Measurements from ENCODE around the gene NCK2. TPM values are rescaled to one million over a fixed set of nuclear protein-coding genes. Genes with fewer than 3 reads are reported as not detected.
"Not testable (repeated sequence)": the region's sequence is repeated elsewhere in the genome, so short reads cannot be mapped to it uniquely, and the experiment has no call there.

Gene NCK2
- total RNA-seq, 2 experiments from 2014 or later, result 51.6 to 54.1 TPM

DNA sequence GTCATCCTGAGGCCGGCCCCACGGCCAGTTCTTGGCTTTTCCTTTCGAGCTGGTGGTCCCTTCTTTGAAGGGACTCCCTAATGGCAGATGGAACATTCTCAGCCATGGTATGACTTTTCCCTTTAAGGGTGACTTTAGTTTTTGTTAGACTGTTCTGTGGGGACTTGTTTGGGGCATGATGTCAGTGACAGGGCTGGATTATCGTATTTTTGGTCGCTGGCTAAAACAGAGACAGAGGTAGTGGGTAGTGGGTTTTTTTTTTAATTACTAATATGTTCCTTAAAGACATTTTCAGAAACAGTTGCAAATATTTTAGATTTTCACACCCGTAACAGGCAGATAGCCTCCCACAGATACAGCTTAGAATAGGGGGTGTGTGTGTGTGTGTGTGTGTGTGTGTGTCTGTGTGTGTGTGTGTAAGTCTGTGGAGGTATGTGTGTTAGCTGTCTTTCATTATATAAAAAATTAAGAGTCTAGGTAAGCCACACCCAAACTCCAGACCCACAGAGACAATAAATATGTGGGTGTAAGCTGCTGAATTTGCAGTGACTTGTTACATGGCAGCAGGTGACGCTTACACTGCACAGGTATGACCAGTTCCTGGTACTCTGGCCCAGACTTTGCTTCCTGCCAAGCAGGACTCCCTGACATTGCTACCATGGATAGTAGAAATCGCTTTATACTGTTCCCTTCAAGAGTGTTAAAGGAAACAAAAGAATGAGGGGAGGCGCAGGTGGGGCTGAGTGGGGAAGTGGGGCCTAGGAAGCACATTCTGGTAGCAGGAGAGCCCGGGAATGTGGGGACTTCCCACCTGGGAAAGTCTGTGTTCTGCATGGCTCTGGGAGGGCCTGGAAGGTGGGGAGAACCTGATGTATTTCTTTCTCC, 20.9 kb downstream of the NCK2 start:
- Mint-ChIP-seq H3K36me3 (peaks cover 28% of the 10 kb centered on the region), H3K27ac (peak overlapping the region; percentile 50), H3K9me3 (ENCODE audit: low read depth) (no peaks in the 10 kb centered on the region), H3K4me3 (no peak overlapping the region), H3K27me3 (no peaks in the 10 kb centered on the region), H3K4me1 (peaks cover 66% of the 10 kb centered on the region)
- ATAC-seq (no peak), DNase-seq (no peak)
- CTCF ChIA-PET, result no interaction called here

DNA sequence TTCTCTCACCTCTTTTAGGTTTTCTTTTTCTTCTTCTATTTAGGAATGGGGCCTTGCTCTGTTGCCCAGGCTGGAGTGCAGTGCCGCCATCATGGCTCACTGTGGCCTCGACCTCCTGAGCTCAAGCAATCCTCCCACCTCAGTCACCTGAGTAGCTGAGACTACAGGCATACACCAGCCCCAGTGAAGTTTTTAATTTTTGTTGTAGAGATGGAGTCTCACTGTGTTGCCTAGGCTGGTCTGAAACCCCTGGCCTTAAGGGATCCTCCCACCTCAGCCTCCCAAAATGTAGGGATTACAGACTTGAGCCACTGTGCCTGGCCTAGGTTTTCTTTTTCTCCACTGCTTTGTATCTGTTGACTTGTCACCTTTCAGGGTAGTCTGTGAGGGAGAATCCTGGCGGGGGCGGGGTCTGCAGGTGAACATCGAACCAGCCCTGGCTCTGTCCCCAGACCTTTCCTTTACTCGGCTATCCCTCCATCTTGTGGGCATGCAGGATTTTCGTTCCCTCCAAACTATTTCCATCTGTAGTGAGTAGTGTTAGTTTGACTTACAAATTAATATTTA, 21.7 kb downstream of the NCK2 start:
- Mint-ChIP-seq H3K27ac (no peak overlapping the region), H3K36me3 (peaks cover 28% of the 10 kb centered on the region), H3K9me3 (ENCODE audit: low read depth) (no peaks in the 10 kb centered on the region), H3K4me3 (no peak overlapping the region), H3K4me1 (peaks cover 60% of the 10 kb centered on the region), H3K27me3 (no peaks in the 10 kb centered on the region)
- no peak for DNase-seq
- CTCF ChIA-PET, result no interaction called here
- no peak for ATAC-seq

DNA sequence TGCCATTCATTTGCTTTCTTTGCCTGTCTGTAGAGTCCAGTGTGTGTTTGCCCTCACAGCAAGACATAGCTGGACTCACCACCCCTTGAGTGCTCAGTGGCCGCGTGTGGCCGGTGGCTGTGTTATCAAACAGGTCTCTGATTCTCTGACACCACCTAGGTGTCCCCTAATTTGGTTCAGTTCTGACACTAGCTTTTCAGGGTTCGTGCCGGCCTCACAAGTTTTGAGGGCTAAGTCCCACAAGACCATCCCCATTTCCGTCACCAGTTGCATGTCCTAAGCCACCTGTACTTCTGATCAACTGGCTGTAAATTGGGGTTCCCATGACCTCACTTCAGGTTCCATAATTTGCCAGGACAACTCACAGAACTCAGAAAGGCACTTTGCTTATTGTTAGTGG, 23.5 kb downstream of the NCK2 start:
- Mint-ChIP-seq H3K4me1 (peaks cover 61% of the 10 kb centered on the region), H3K36me3 (peaks cover 31% of the 10 kb centered on the region), H3K9me3 (ENCODE audit: low read depth) (no peaks in the 10 kb centered on the region), H3K27me3 (no peaks in the 10 kb centered on the region), H3K4me3 (no peak overlapping the region), H3K27ac (peak overlapping the region; percentile 51)
- ATAC-seq, result no peak
- no peak for DNase-seq
- CTCF ChIA-PET, result no interaction called here

DNA sequence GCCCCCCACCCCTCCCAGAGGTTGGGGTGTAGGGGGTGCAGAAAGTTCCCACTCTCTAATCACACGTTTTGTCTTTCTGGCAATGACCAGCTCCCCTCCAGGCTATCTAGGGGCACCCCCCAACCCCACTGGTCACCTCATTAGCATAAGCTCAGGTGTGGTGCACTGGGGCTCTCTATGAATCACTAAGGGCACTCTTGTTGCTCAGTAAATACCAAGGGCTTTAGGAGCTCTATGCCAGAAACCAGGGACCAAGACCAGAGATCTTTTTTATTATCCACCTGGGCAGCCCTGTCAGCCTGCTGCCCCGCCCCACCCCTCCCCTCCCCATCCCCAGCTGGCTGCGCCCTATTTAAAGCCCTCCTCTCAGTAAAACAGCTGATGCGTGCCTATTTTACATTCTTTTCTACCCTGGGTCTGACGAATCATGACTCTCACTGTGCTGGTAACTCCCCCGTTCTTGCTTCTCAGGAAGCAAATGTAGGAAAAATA, 24.3 kb downstream of the NCK2 start:
- H3K36me3 Mint-ChIP-seq, result peaks cover 35% of the 10 kb centered on the region
- no peaks in the 10 kb centered on the region for H3K27me3 Mint-ChIP-seq
- H3K9me3 Mint-ChIP-seq (ENCODE audit: low read depth), result no peaks in the 10 kb centered on the region
- no peak overlapping the region for H3K4me3 Mint-ChIP-seq
- no peak overlapping the region for H3K27ac Mint-ChIP-seq
- CTCF ChIA-PET, result interaction anchor here (1.1 to 1.2 kb wide), 3 partner anchors 11 to 14 kb away, joined by 3 to 4 read pairs (median 3); no protein-coding TSS in a partner anchor
- ATAC-seq (no peak), DNase-seq (no peak)
- H3K4me1 Mint-ChIP-seq, result peaks cover 65% of the 10 kb centered on the region

DNA sequence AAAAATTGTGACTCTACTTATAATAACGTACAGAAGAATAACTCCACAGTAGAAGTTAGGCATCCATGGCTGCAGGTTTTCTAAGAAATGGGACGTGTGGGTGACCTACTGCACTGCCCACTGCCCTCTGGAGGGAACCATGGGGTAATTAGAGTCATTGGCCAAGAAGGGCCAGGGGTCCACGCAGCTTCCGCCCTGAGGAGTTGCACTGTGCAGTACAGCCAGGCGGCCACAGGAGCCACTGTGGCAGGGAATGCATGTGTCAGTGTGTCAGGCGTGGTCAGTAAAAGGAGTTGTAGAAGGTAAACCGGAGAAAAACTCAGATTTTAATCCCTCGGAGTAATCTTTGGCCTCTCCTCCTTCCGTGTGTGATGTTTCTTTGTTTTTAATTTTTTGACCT, 24.8 kb downstream of the NCK2 start:
- Mint-ChIP-seq H3K4me3 (no peak overlapping the region), H3K36me3 (peaks cover 35% of the 10 kb centered on the region)

DNA sequence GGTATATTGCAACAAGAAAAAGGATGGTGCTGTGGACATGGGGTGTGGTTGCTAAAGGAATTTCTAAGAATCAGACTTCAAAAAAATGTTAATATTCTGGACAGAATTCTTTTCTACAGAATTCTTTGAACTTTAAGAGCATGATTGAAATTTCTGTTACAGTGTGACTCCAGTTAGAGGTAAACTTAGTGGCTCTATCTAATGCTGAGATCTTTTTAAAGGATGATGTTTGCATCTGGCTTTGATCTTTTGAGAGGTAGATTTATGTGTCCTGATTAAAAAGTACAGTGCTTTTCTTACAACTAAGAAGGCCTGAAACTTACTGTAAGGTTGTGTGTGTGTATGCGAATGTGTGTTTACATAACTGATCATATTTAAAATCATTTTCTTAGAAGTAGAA, 25.4 kb downstream of the NCK2 start:
- H3K36me3 Mint-ChIP-seq, result peaks cover 33% of the 10 kb centered on the region
- ATAC-seq (no peak), DNase-seq (no peak)
- H3K27ac Mint-ChIP-seq, result peak overlapping the region; percentile 63
- CTCF ChIA-PET, result no interaction called here
- H3K27me3 Mint-ChIP-seq, result no peaks in the 10 kb centered on the region
- peaks cover 66% of the 10 kb centered on the region for H3K4me1 Mint-ChIP-seq
- no peaks in the 10 kb centered on the region for H3K9me3 Mint-ChIP-seq (ENCODE audit: low read depth)
- H3K4me3 Mint-ChIP-seq, result no peak overlapping the region

More for the DNA sequence above, 24.8 kb downstream of the NCK2 start:
- ATAC-seq (peak; percentile 38), DNase-seq (peak; percentile 38)
- H3K27me3 Mint-ChIP-seq, result no peaks in the 10 kb centered on the region
- H3K27ac Mint-ChIP-seq, result peak overlapping the region; percentile 67
- H3K9me3 Mint-ChIP-seq (ENCODE audit: low read depth), result no peaks in the 10 kb centered on the region
- CTCF ChIA-PET, result interaction anchor here (1.1 to 1.2 kb wide), 3 partner anchors 10 to 15 kb away, joined by 3 to 4 read pairs (median 3); no protein-coding TSS in a partner anchor
- peaks cover 65% of the 10 kb centered on the region for H3K4me1 Mint-ChIP-seq

DNA sequence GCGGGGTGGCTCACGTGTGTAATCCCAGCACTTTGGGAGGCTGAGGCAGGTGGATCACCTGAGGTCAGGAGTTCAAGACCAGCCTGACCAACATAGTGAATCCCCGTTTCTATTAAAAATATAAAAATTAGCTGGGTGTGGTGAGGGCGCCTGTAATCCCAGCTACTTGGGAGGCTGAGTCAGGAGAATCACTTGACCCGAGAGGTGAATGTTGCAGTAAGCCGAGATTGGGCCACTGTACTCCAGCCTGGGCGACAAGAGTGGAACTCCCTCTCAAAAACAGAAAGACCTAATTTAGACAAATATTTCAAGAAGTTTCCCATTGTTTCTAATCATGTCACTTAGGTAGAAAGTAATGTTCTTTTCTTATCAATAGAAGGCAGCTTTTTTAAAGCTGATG, 26.6 kb downstream of the NCK2 start:
- Mint-ChIP-seq H3K36me3 (peaks cover 28% of the 10 kb centered on the region), H3K4me1 (peaks cover 66% of the 10 kb centered on the region)
- CTCF ChIA-PET, result interaction anchor here (1.0 to 1.2 kb wide), 3 partner anchors 9 to 24 kb away, joined by 3 to 4 read pairs (median 3); no protein-coding TSS in a partner anchor
- not testable (repeated sequence) for H3K4me3 Mint-ChIP-seq; H3K27ac Mint-ChIP-seq; ATAC-seq; H3K9me3 Mint-ChIP-seq (ENCODE audit: low read depth); H3K27me3 Mint-ChIP-seq; DNase-seq

DNA sequence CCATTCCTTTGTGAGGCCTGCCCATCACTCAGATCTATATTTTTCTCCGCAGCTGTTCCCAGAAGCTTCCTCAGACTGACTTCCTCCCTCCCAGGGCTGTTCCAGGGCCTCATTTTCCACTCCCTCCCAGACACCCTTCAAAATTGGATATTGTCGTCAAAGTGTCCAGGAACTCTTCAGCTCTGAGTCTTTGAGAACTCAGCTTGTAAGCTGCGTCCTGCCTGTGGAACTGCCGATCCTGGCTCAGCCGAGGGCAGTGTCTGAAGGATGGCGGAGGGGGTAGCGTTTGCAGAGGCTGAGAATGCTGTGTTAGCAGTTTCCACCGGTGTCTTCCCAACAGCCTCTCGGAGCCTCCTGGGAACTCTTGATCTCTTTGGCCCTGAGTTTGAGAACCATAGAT, 27.1 kb downstream of the NCK2 start:
- peaks cover 72% of the 10 kb centered on the region for H3K4me1 Mint-ChIP-seq
- DNase-seq, result no peak
- no peaks in the 10 kb centered on the region for H3K27me3 Mint-ChIP-seq
- CTCF ChIA-PET, result interaction anchor here (1.0 to 1.2 kb wide), 3 partner anchors 10 to 25 kb away, joined by 3 to 4 read pairs (median 3); no protein-coding TSS in a partner anchor
- no peak for ATAC-seq
- H3K9me3 Mint-ChIP-seq (ENCODE audit: low read depth), result no peaks in the 10 kb centered on the region
- peaks cover 24% of the 10 kb centered on the region for H3K36me3 Mint-ChIP-seq
- H3K4me3 Mint-ChIP-seq, result no peak overlapping the region
- H3K27ac Mint-ChIP-seq, result peak overlapping the region; percentile 3

DNA sequence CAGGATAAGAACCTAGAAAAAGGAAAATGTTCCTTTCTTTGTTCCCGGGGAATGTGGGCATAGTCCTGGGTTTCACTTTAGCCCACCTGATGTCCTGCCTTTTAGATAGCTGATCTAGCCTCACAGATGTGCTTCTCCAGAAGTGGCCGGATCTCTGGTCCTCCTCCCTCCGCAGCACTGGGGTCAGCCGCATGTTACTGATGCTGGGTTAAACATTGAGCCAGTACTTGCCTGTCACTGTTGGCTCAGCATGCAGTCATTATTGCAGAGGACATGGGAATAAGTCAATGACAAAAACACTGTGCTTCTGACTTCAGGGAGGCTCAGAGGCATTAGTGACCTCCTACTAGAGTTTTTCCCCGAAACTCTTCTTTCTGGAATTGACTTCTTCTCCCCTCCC, 27.6 kb downstream of the NCK2 start:
- Mint-ChIP-seq H3K27ac (peak overlapping the region; percentile 11), H3K9me3 (ENCODE audit: low read depth) (no peaks in the 10 kb centered on the region), H3K36me3 (peaks cover 20% of the 10 kb centered on the region), H3K27me3 (no peaks in the 10 kb centered on the region), H3K4me3 (no peak overlapping the region), H3K4me1 (peaks cover 74% of the 10 kb centered on the region)
- CTCF ChIA-PET, result interaction anchor here (1.0 to 1.4 kb wide), 4 partner anchors 10 to 25 kb away, joined by 3 to 4 read pairs (median 4); no protein-coding TSS in a partner anchor
- DNase-seq (no peak), ATAC-seq (no peak)

DNA sequence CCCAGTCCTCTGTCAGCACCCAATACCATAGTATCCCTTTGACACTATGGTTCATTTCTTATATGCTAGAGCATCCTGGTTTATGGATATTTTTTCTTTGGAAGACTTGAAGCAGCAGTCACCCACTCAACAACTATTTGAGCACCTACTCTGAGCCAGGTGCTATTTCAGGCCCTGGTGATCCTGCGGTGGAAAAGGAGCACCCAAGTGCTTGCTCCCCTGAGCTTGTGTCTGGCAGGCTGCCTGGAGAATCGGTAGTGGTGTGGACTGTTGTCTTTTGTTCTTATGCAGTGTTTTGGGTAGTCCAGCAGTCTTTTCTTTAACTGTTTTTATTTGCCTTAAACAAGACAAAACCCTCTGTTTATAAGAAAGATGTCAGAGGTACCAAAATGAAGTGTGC, 28.9 kb downstream of the NCK2 start:
- Mint-ChIP-seq H3K4me1 (peaks cover 82% of the 10 kb centered on the region), H3K9me3 (ENCODE audit: low read depth) (no peaks in the 10 kb centered on the region), H3K4me3 (no peak overlapping the region), H3K36me3 (peaks cover 12% of the 10 kb centered on the region), H3K27ac (peak overlapping the region; percentile 70), H3K27me3 (no peaks in the 10 kb centered on the region)
- DNase-seq (no peak), ATAC-seq (no peak)
- CTCF ChIA-PET, result interaction anchor here (0.8 to 1.9 kb wide), 5 partner anchors 11 to 26 kb away, joined by 4 to 9 read pairs (median 4); no protein-coding TSS in a partner anchor

DNA sequence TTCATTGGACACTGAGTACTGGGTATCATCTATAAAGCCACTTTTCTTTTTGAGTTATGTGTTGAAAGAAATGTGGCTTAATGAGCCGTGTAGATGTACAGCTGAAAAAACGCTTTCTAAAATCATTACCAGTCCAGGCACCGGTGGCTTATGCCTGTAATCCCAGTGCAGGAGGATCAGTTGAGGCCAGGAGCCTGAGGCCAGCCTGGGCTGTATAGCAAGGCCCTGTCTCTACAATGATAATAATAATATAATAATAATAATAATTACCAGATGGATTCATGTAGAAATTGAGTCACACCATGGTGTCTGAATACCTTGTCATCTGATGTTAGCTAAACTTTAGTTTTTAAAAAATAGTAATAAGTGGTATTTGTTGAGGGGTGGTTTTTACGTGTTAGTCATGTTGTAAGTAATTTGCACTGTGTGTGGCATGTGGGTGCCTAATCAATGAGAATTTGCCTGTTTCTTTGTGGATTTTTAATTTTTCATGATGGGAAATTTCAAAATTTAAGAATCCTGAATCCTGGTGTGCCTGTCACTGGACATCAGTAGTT, 30.1 kb downstream of the NCK2 start:
- H3K27ac Mint-ChIP-seq, result peak overlapping the region; percentile 81
- CTCF ChIA-PET, result interaction anchor here (0.9 to 4.4 kb wide), 6 partner anchors 12 to 36 kb away, joined by 3 to 35 read pairs (median 4); no protein-coding TSS in a partner anchor
- H3K9me3 Mint-ChIP-seq (ENCODE audit: low read depth), result no peaks in the 10 kb centered on the region
- ATAC-seq (no peak), DNase-seq (no peak)
- no peak overlapping the region for H3K4me3 Mint-ChIP-seq
- peaks cover 12% of the 10 kb centered on the region for H3K36me3 Mint-ChIP-seq
- H3K4me1 Mint-ChIP-seq, result peaks cover 79% of the 10 kb centered on the region
- no peaks in the 10 kb centered on the region for H3K27me3 Mint-ChIP-seq

DNA sequence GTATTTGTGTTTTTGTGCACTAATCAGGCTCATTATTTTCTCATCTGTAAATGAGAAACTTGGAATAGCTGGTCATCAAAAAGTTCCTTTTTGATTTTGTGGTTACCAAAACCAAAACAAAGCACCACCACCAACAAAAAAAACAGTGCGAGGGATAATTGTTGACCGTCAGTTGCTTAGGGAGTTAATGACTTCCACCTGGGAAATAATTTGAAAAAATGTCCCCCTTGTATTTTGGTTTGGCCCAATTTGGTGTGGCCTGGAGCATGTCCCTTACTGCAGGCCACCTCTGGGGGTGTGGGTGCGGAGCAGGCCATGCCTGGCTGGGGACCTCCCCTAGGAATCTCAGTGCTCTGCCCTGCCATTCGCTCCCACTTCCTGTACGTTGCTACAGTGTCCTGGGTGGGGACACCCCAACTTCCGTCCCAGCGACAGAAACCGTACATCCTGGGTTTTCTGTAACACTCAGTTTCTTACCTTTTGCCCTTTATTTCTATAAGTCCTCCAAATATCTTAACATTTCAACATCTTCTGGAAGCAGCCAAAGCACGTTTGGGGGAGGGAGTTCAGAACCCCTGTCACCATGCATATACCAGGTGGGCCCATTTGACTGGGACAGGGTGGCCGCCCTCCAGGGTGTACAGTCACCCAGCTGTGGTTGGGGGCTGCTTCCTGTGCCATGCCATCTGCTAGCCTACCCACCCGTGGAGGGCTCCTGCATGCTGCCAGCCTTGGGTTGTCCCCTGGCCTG, 31.3 kb downstream of the NCK2 start:
- CTCF ChIA-PET, result interaction anchor here (0.9 to 4.4 kb wide), 5 partner anchors 11 to 29 kb away, joined by 3 to 35 read pairs (median 3); no protein-coding TSS in a partner anchor
- Mint-ChIP-seq H3K4me1 (peaks cover 81% of the 10 kb centered on the region), H3K4me3 (peak overlapping the region; percentile 59), H3K27me3 (no peaks in the 10 kb centered on the region), H3K27ac (peak overlapping the region; percentile 81), H3K36me3 (peaks cover 17% of the 10 kb centered on the region), H3K9me3 (ENCODE audit: low read depth) (no peaks in the 10 kb centered on the region)
- peak; percentile 65 for DNase-seq
- ATAC-seq, result peak; percentile 72
